OCI-LY3 (cell line): ENCODE results near the gene DCHS2.

Experiments used
- CTCF ChIP-seq: fragments of 200-600, 300-600 bp; sonication (generic); IDR thresholded peaks from 2 replicates; pipeline ENCODE4 v1.5.1; 2014; ENCODE audit warnings: antibody characterized with exemption, low read length, low read depth
- EZH2phosphoT487 ChIP-seq: fragments of 200-600 bp; shearing (Covaris generic); IDR thresholded peaks from 2 replicates; pipeline ENCODE4 v1.6.1; 2018; ENCODE audit warnings: antibody characterized with exemption, mixed run types, low read depth

DNA sequence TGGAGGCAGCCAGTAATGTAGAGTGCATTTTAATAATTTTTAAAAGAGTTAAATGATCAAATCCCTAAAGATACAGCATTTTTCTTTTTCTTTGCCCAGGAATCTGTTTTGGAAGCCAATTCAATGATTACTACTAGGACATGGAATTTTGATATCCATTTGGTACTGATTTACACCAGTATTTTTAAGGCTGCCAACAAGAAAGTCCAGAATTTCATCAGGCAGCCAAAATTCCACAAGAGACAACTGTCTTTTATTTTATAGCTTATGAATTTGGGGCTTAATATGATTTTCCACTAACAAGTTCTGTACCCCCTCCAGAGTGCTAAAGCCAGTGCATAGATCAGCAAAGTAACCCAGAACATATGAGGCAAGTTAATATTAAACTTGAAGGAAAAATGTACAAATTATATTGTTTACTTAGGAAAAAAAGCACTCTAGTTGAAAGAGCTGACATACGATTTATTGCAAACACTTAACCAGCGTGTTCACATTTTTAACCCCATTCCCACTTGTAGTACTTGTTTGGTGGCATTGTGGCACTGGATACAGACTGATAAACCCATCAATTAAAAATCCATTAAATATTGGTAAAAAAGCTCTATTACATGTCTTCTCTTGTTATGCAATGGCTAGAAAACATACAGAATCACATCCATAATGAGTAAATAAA is 259.7 kb downstream of the DCHS2 start:
- TF ChIP-seq CTCF: no peak
- TF ChIP-seq EZH2phosphoT487: no peak
